Peyer's patch (tissue), 4 donors: ENCODE measurements around the gene SCAI. TPM values are rescaled to one million over a fixed set of nuclear protein-coding genes. Genes with fewer than 3 reads are reported as not detected.
A peak's percentile ranks its signal among the peaks of the same experiment; 100 is the strongest.
"Not testable (repeated sequence)": the region's sequence is repeated elsewhere in the genome, so short reads cannot be mapped to it uniquely, and the experiment has no call there.

Experiments used
- DNase-seq, 3 donors: peaks; one replicate each; pipeline ENCODE4 v3.0.0-alpha.2; 2017 to 2019
- H3K27ac ChIP-seq, 4 donors: fragments of 200-600 bp; sonication (generic); one replicate each; pipeline ENCODE4 v1.5.1; 2016 to 2019
- H3K27me3 ChIP-seq, 2 donors: fragments of 200-600 bp; sonication (generic); one replicate each; pipeline ENCODE4 v1.5.1; 2019
- H3K36me3 ChIP-seq, 3 donors: fragments of 200-600 bp; sonication (generic); one replicate each; pipeline ENCODE4 v1.5.1; 2016 to 2019
- H3K4me1 ChIP-seq, 4 donors: fragments of 200-600 bp; sonication (generic); one replicate each; pipeline ENCODE4 v1.5.1; 2016 to 2019
- H3K4me3 ChIP-seq, 4 donors: fragments of 200-600 bp; sonication (generic); 1 replicate in 3 of 4; 2 replicates in 1 of 4; pipeline ENCODE4 v1.5.1; 2016 to 2019; ENCODE audit warnings: mild to moderate bottlenecking in 1 of 4
- H3K9me3 ChIP-seq, 4 donors: fragments of 200-600 bp; sonication (generic); one replicate each; pipeline ENCODE4 v1.5.1; 2016 to 2019; ENCODE audit warnings: mild to moderate bottlenecking in 1 of 4
- POLR2A ChIP-seq, 2 donors: fragments of 450-650 bp; IDR thresholded peaks; one replicate each; pipeline ENCODE4 v1.5.1; 2017; ENCODE audit warnings: antibody characterized with exemption in 2 of 2, mild to moderate bottlenecking in 2 of 2, moderate library complexity in 2 of 2
- total RNA-seq, 4 donors: library from RNA; depleted of rRNA; stranded (reverse); fragments of >200 nt; gene quantifications; one replicate each; pipeline ENCODE4 v1.1.0, GENCODE V29; 2016
- TF ChIP-seq, protein P1 (sequence below), 6 experiments: fragments of 450-650 bp in 4 of 6; fragments of 200-600 bp in 2 of 6; sonication (generic) in 1 of 6; IDR thresholded peaks; one replicate each; pipeline ENCODE4 v1.5.1; 2017 to 2019; ENCODE audit warnings: antibody characterized with exemption in 6 of 6, mild to moderate bottlenecking in 3 of 6, moderate library complexity in 1 of 6

The SCAI gene
- total RNA-seq, 4 donors from 2014 or later, result 8.7 to 32.2 (median 11.7) TPM

DNA sequence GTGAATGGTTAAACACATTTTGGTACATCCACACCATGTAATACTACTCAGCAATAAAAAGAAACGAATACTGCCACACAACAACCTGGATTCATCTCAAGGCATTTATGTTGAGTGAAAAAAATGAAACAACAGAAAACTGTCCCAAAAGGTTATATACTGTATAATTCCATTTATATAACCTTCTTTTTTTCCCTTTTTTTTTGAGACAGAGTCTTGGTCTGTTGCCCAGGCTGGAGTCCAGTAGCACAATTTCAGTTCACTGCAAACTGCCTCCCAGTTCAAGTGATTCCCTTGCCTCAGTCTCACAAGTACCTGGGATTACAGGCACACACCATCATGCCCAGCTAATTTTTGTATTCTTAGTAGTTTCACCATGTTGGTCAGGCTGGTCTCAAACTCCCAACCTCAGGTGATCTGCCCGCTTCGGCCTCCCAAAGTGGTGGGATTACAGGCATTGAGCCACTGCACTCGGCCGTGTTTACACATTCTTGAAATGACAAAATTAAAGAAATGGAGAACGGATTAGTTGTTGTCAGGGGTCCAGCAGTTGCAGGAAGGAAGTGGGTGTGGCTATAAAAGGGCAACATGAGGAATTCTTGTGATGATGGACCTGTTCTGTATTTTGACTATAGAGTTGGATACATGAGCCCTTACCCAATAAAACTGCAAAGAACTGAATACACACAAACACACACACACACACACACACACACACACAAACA is 28.9 kb upstream of the SCAI start:
- Histone ChIP-seq H3K9me3 (no peaks in the 10 kb centered on the region), H3K27ac (no peak overlapping the region), H3K27me3 (no peaks in the 10 kb centered on the region), H3K36me3 (peaks cover 0 to 28% (median 0%) of the 10 kb centered on the region in 3 donors), H3K4me1 (peaks cover 0 to 14% (median 1%) of the 10 kb centered on the region in 4 donors), H3K4me3 (no peak overlapping the region)
- DNase-seq, result no peak
- no peak for TF ChIP-seq POLR2A (IDR thresholded peaks at IDR 0.05)
- TF ChIP-seq, protein P1, sequence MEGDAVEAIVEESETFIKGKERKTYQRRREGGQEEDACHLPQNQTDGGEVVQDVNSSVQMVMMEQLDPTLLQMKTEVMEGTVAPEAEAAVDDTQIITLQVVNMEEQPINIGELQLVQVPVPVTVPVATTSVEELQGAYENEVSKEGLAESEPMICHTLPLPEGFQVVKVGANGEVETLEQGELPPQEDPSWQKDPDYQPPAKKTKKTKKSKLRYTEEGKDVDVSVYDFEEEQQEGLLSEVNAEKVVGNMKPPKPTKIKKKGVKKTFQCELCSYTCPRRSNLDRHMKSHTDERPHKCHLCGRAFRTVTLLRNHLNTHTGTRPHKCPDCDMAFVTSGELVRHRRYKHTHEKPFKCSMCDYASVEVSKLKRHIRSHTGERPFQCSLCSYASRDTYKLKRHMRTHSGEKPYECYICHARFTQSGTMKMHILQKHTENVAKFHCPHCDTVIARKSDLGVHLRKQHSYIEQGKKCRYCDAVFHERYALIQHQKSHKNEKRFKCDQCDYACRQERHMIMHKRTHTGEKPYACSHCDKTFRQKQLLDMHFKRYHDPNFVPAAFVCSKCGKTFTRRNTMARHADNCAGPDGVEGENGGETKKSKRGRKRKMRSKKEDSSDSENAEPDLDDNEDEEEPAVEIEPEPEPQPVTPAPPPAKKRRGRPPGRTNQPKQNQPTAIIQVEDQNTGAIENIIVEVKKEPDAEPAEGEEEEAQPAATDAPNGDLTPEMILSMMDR (IDR thresholded peaks at IDR 0.05), result no peak

DNA sequence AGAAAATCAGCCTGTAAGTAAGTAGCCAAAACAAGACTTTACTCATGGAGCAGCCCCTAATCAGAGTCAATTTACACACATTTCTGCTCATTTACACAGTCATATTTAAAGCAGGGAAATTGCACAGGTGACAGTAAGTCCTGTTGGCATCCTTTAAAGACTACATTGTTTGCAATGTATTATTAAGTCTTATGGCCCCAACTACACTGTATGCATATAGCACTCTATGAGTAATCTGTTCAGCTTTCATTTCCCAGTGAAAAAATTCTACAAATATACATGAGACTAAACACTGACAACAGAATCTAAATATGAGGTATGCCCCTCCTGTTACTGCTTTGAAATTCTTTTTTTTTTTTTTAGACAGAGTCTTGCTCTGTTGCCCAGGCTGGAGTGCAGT is 26.6 kb upstream of the SCAI start:
- Histone ChIP-seq H3K27ac (no peak overlapping the region), H3K4me3 (no peak overlapping the region), H3K36me3 (peaks cover 0 to 28% (median 0%) of the 10 kb centered on the region in 3 donors), H3K9me3 (no peaks in the 10 kb centered on the region), H3K4me1 (peaks cover 0 to 11% (median 1%) of the 10 kb centered on the region in 4 donors), H3K27me3 (no peaks in the 10 kb centered on the region)
- TF ChIP-seq, protein P1 (IDR thresholded peaks at IDR 0.05), result no peak
- TF ChIP-seq POLR2A (IDR thresholded peaks at IDR 0.05), result no peak
- DNase-seq, result no peak

- TF ChIP-seq, protein P1 (IDR thresholded peaks at IDR 0.05), result no peak
- TF ChIP-seq POLR2A (IDR thresholded peaks at IDR 0.05), result no peak
- Histone ChIP-seq H3K4me3 (no peak overlapping the region), H3K4me1 (no peaks in the 10 kb centered on the region), H3K27me3 (no peaks in the 10 kb centered on the region), H3K27ac (no peak overlapping the region), H3K36me3 (peaks cover 0 to 28% (median 0%) of the 10 kb centered on the region in 3 donors), H3K9me3 (no peaks in the 10 kb centered on the region)
- DNase-seq, result no peak
Observed at GRCh38 chr9:125166762-125167161, 23.4 kb upstream of the SCAI start.

DNA sequence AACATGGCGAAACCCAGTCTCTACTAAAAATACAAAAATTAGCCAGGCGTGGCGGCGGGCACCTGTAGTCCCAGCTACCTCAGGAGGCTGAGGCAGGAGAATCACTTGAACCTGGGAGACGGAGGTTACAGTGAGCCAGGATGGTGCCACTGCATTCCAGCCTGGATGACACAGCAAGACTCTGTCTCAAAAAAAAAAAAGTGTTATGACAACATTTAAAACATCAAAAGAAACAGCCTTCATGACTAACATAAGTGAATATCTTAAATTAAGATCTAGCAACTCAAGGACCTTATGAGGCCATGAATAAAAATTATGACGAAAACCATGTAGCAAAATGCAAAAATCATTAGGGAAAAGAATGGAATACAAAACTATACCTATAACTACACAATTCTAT is 19.6 kb upstream of the SCAI start:
- peaks cover 0 to 19% (median 0%) of the 10 kb centered on the region in 4 donors for H3K4me1 ChIP-seq
- not testable (repeated sequence) for H3K4me3 ChIP-seq, DNase-seq, H3K9me3 ChIP-seq, H3K36me3 ChIP-seq, H3K27ac ChIP-seq, H3K27me3 ChIP-seq

DNA sequence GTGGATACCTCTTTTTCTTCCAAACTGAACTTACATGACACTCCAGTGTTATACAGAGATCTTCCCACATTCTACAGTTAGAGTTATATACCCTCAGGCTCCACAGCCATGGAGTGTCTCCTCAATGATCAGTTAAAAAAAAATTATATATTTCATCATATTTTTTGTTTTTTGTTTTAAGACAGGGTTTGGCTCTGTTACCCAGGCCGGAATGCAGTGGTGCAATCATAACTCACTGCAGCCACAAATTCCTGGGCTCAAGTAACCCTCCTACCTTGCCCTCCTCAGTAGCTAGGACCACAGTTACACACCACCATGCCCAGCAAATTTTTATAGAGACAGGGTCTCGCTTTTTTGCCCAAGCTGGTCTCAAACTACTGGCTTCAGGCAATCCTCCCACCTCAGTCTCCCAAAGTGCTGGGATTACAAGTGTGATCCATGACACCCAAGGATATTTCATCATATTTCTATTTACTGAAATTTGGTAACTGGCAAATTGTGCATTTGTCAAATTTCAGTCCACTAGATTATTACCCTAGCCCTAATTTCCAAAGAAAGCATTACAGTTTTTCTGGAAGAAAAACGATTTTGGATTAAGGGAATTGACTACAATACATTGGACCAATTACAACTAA is 18.1 kb upstream of the SCAI start:
- Histone ChIP-seq H3K27me3 (no peaks in the 10 kb centered on the region), H3K9me3 (no peaks in the 10 kb centered on the region), H3K36me3 (peaks cover 0 to 11% (median 0%) of the 10 kb centered on the region in 3 donors), H3K4me3 (no peak overlapping the region), H3K27ac (peak overlapping the region in 2 of 4 donors; percentile 28 to 32), H3K4me1 (peaks cover 0 to 19% (median 0%) of the 10 kb centered on the region in 4 donors)
- DNase-seq, result no peak
- TF ChIP-seq, protein P1 (IDR thresholded peaks at IDR 0.05), result no peak
- TF ChIP-seq POLR2A (IDR thresholded peaks at IDR 0.05), result no peak

GRCh38 chr9:125160750-125161149 is 17.4 kb upstream of the SCAI start:
- TF ChIP-seq, protein P1 (IDR thresholded peaks at IDR 0.05), result no peak
- TF ChIP-seq POLR2A (IDR thresholded peaks at IDR 0.05), result no peak
- Histone ChIP-seq H3K27me3 (no peaks in the 10 kb centered on the region), H3K4me3 (no peak overlapping the region), H3K36me3 (peaks cover 0 to 11% (median 0%) of the 10 kb centered on the region in 3 donors), H3K4me1 (peaks cover 0 to 19% (median 0%) of the 10 kb centered on the region in 4 donors), H3K9me3 (no peaks in the 10 kb centered on the region), H3K27ac (peak overlapping the region in 2 of 4 donors; percentile 28 to 32)
- no peak for DNase-seq
